Stomach smooth muscle (tissue), 2 donors: ENCODE measurements around the gene SLC17A7.

ENCODE experiments used
- H3K27ac ChIP-seq: one replicate; pipeline ENCODE4 v1.7.0; 2013; ENCODE audit warnings: mild to moderate bottlenecking, low read length, inconsistent platforms
- H3K27me3 ChIP-seq, 2 donors: one replicate each; pipeline ENCODE4 v1.7.0; 2013; ENCODE audit warnings: low read length in 2 of 2; ENCODE audit not compliant: insufficient read depth in 2 of 2, control insufficient read depth in 1 of 2
- H3K36me3 ChIP-seq, 2 donors: one replicate each; pipeline ENCODE4 v1.7.0; 2013; ENCODE audit warnings: low read length in 2 of 2; ENCODE audit not compliant: control insufficient read depth in 2 of 2, insufficient read depth in 2 of 2
- H3K4me1 ChIP-seq: one replicate; pipeline ENCODE4 v1.7.0; 2013; ENCODE audit warnings: low read length; ENCODE audit not compliant: control insufficient read depth, insufficient read depth
- H3K4me3 ChIP-seq, 2 donors: one replicate each; pipeline ENCODE4 v1.7.0; 2013; ENCODE audit warnings: low read length in 2 of 2
- H3K9ac ChIP-seq, 2 donors: one replicate each; pipeline ENCODE4 v1.7.0; 2013; ENCODE audit warnings: low read length in 2 of 2, mild to moderate bottlenecking in 1 of 2
- H3K9me3 ChIP-seq, 2 donors: one replicate each; pipeline ENCODE4 v1.7.0; 2013; ENCODE audit warnings: low read length in 2 of 2; ENCODE audit not compliant: control insufficient read depth in 2 of 2
- donor health status: healthy.
- donor health status: Pancreatic carcinoma.

SLC17A7 gene

DNA sequence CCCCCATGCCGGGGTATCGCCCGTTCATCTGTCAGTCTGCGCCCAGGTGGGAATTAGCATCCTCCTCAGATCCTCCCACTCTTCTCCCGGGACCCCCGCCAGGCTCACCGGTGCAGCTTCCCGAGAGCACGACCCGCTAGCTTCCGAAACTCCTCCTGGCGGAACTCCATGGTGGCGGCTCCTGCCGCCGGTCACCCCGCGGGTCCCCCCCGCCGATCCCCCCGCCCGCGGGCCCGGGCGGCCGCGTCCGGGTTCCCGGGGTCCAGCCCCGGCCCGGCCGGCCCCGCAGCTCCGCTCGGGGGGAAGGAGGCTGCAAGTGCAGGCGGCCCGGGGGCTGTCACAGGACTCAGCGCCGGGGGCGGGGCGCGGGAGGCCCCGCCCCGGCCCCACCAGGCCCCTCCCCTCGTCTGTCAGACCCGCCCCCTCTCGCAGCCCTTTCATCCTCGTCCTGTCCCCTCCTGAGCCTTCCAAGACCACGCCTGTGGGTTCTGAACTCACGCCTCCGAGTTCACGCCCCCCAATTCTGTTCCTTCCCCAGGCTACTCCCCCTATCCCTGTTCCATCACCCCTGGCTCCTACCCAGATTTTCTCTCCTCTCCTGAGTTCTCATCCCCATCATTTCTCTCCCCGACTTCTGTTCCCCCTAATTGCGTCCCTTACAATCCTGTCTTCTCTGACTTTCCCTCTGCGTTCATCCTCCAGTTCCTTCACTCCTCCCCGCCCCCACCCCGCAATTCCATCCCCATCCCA lies at the start of gene SLC17A7:
TSS of gene SLC17A7 (minus strand) at position 318 of the 750 bp plus-strand sequence. CDS start at position 170, 148 bp downstream.
- Histone ChIP-seq H3K27ac (peak within 1 kb of the TSS; percentile 46), H3K4me3 (peak within 1 kb of the TSS in 1 of 2 donors; percentile 47), H3K27me3 (peaks cover 44 to 56% of the 10 kb centered on the region in 2 donors), H3K4me1 (peaks cover 16% of the 10 kb centered on the region), H3K9me3 (no peaks in the 10 kb centered on the region), H3K9ac (no peak within 1 kb of the TSS), H3K36me3 (no peaks in the 10 kb centered on the region)

GRCh38 chr19:49490287-49491029 lies 49.1 kb upstream of the SLC17A7 start:
- Histone ChIP-seq H3K27me3 (no peaks in the 10 kb centered on the region), H3K9me3 (no peaks in the 10 kb centered on the region), H3K27ac (peak overlapping the region; percentile 94), H3K9ac (no peak overlapping the region), H3K4me1 (peaks cover 25% of the 10 kb centered on the region), H3K36me3 (peaks cover 33 to 35% of the 10 kb centered on the region in 2 donors), H3K4me3 (peak overlapping the region in 1 of 2 donors; percentile 100)

DNA sequence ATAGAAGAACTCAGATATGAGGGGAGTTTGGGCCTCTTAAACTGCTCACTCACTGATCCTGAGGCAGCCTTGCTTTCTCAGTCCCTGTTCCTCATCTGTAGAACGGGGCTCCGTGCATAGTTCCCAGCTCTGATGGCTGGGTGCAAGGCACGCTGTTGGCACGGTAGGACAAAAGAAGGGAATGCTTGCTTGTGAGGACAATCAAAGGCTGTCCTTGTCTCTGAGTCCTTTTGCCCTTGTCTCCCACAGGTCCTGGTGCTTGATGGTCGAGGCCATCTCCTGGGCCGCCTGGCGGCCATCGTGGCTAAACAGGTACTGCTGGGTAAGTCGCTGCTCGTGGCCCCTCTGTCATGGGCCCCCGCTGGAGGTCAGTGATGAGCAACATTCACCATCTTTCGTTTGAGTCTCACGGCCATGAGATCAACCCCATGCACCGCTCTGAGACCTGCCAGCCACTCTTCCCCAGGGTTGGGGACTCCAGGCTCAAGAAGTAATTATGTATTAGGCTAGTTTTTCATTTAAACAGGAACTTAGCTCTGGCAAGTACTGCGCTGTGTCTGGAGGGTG lies 48.4 kb upstream of the SLC17A7 start:
- H3K27me3 ChIP-seq, result no peaks in the 10 kb centered on the region
- peak overlapping the region; percentile 98 to 100 for H3K4me3 ChIP-seq
- peaks cover 25% of the 10 kb centered on the region for H3K4me1 ChIP-seq

GRCh38 chr19:49488863-49489537 lies 47.7 kb upstream of the SLC17A7 start:
- Histone ChIP-seq H3K4me1 (peaks cover 25% of the 10 kb centered on the region), H3K9me3 (no peaks in the 10 kb centered on the region), H3K27ac (peak overlapping the region; percentile 94), H3K4me3 (peak overlapping the region; percentile 98 to 100), H3K27me3 (no peaks in the 10 kb centered on the region), H3K9ac (peak overlapping the region; percentile 99), H3K36me3 (peaks cover 33 to 35% of the 10 kb centered on the region in 2 donors)

More for the DNA sequence above, 48.4 kb upstream of the SLC17A7 start:
- peak overlapping the region; percentile 3 to 99 for H3K9ac ChIP-seq
- no peaks in the 10 kb centered on the region for H3K9me3 ChIP-seq
- H3K36me3 ChIP-seq, result peaks cover 33 to 35% of the 10 kb centered on the region in 2 donors
- peak overlapping the region; percentile 94 for H3K27ac ChIP-seq

- Histone ChIP-seq H3K4me1 (peaks cover 25% of the 10 kb centered on the region), H3K9me3 (no peaks in the 10 kb centered on the region), H3K36me3 (peaks cover 33 to 35% of the 10 kb centered on the region in 2 donors), H3K27ac (peak overlapping the region; percentile 94), H3K9ac (peak overlapping the region; percentile 99), H3K27me3 (no peaks in the 10 kb centered on the region), H3K4me3 (peak overlapping the region; percentile 98 to 100)
Observed at GRCh38 chr19:49488046-49488862, 46.9 kb upstream of the SLC17A7 start.

DNA sequence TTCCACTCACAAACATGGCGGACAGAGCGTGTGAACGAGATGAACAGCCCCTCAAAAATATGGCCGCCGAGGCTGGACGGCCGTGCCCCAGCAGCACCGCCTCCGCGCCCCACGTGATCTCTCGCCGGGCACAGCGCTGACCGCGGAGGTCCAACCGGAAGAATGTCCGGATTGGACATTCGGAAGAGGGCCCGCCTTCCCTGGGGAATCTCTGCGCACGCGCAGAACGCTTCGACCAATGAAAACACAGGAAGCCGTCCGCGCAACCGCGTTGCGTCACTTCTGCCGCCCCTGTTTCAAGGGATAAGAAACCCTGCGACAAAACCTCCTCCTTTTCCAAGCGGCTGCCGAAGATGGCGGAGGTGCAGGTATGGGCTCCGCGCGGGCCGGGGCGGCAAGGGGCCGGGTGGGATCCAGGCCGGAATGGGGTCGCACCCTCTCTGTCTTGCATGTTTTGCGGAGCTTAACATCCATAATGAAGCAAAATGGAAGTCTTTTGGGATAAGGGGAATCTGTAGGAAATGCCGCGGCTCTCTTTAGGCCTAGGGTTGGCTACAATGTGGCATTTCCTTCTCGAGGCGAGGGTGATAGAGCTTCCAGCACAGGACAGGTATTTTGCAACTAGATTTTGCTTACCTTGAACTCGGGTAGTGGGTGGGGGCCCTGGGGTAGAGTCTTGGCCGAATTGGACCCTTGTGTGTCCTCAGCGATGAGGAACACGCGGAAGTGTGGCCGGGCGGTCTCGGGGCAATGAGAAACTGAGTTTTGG lies 46.1 kb upstream of the SLC17A7 start, which contains the start of gene RPL13A:
TSS of gene RPL13A (plus strand) at position 332 of the 769 bp plus-strand sequence. CDS start at position 354, 22 bp downstream.
- peaks cover 25% of the 10 kb centered on the region for H3K4me1 ChIP-seq
- peak within 1 kb of the TSS; percentile 94 for H3K27ac ChIP-seq
- peaks cover 28 to 29% of the 10 kb centered on the region in 2 donors for H3K36me3 ChIP-seq
- peak within 1 kb of the TSS; percentile 98 to 100 for H3K4me3 ChIP-seq
- no peaks in the 10 kb centered on the region for H3K9me3 ChIP-seq
- H3K9ac ChIP-seq, result peak within 1 kb of the TSS; percentile 99
- no peaks in the 10 kb centered on the region for H3K27me3 ChIP-seq

DNA sequence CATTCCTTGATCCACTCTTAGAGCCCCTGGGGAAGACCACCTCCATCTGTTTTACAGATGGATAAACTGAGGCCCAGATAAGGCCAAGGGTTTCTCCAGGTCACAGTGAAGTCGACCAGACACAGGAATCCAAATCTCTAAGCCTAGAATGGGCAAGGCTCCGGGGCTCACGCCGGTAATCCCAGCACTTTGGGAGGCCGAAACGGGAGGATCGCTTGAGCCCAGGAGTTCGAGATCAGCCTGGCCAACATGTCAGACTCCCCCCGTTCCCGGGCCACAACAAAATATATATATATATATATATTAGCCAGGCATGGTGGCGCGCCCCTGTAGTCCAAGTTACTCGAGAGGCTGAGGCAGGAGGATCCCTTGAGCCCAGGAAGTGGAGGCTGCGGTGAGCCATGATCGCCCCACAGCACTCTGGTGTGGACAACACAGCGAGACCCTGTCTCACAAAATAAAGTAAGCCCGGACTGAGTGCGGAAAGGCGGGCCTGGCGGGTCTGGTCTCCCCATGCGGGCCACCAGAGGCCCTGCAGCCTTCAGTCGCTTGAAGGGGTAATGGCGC lies 45.5 kb upstream of the SLC17A7 start:
- no peaks in the 10 kb centered on the region for H3K9me3 ChIP-seq
- peaks cover 25% of the 10 kb centered on the region for H3K4me1 ChIP-seq
- no peaks in the 10 kb centered on the region for H3K27me3 ChIP-seq
- H3K4me3 ChIP-seq, result peak overlapping the region in 1 of 2 donors; percentile 100
- peak overlapping the region; percentile 70 for H3K27ac ChIP-seq
- H3K9ac ChIP-seq, result peak overlapping the region in 1 of 2 donors; percentile 51
- H3K36me3 ChIP-seq, result peaks cover 22 to 24% of the 10 kb centered on the region in 2 donors

- Histone ChIP-seq H3K4me1 (peaks cover 25% of the 10 kb centered on the region), H3K27ac (no peak overlapping the region), H3K9me3 (no peaks in the 10 kb centered on the region), H3K4me3 (no peak overlapping the region), H3K27me3 (no peaks in the 10 kb centered on the region), H3K9ac (no peak overlapping the region), H3K36me3 (peaks cover 17 to 19% of the 10 kb centered on the region in 2 donors)
Observed at GRCh38 chr19:49486232-49486631, 44.9 kb upstream of the SLC17A7 start.
